ENCODE data around the gene CHP2.

DNA sequence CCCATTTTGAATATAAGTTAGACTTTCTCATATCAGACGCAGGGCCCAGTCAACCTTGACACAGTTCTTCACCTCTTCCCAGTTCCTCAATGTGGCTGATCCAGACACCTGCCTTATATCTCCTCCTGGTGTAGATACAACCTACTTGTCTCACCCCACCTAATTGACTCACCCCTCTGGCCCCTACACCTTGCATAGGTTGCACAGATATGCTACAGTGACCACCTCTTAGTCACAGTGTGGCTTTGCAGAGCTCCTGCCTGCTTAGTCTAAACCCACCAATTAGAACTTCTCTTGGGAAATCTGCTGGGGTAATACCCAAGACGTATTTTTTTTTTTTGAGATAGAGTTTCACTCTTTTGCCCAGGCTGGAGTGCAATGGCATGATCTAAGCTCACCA is 16.8 kb downstream of the CHP2 start:
- TF ChIP-seq POLR2A (IDR thresholded peaks at IDR 0.05; ENCODE audit: low read depth, low read length) (no peak), TAF1 (IDR thresholded peaks at IDR 0.05; ENCODE audit: borderline replicate concordance, low read depth, low read length) (no peak)

All from GM12892 (cell line).